ENCODE data around the gene RFWD3. TPM values are rescaled to one million over a fixed set of nuclear protein-coding genes. Genes with fewer than 3 reads are reported as not detected.

RFWD3 gene
- total RNA-seq, 1 donor from 2014 or later = 34.3 TPM

DNA sequence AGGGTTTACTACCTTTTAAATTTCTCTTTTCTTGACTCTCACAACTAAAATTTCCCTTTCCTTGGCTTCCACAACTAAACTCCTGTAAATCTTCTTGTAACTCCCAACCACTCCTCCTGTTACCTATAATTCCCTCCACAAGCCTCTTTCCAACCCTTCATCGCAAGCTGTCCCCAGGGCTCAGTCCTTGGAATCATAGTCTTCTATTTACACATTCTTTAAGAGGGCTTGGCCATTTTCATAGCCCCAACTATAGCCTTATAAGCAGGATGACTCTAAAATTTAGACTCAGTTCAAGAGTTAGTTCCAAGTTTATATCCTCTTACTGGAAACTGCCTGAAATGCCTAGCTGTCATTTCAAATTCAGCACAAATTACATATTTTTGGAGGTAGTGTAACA is 83.7 kb downstream of the RFWD3 start:
- peaks cover 32% of the 10 kb centered on the region for H3K4me1 Mint-ChIP-seq (ENCODE audit: low read depth, unreplicated experiment)
- Histone ChIP-seq H3K4me2 (ENCODE audit: low read length) (no peak overlapping the region), H2AFZ (ENCODE audit: low read depth, low read length) (no peak overlapping the region), H3K79me2 (ENCODE audit: insufficient read depth, low read length) (peaks cover 94% of the 10 kb centered on the region), H3K4me3 (ENCODE audit: insufficient read depth, low read depth, low read length) (no peak overlapping the region), H3K27me3 (ENCODE audit: insufficient read depth, low read length) (no peaks in the 10 kb centered on the region), H3K9me3 (ENCODE audit: insufficient read depth, low read depth, low read length) (no peaks in the 10 kb centered on the region), H3K27ac (ENCODE audit: low read depth, low read length) (no peak overlapping the region), H3K36me3 (ENCODE audit: insufficient read depth, low read length) (peaks cover 2% of the 10 kb centered on the region), H4K20me1 (ENCODE audit: insufficient read depth, low read length) (peaks cover 95% of the 10 kb centered on the region), H3K4me1 (ENCODE audit: insufficient read depth, low read length) (peaks cover 11% of the 10 kb centered on the region), H3K9ac (ENCODE audit: low read length) (no peak overlapping the region)
- TF ChIP-seq, protein P1, sequence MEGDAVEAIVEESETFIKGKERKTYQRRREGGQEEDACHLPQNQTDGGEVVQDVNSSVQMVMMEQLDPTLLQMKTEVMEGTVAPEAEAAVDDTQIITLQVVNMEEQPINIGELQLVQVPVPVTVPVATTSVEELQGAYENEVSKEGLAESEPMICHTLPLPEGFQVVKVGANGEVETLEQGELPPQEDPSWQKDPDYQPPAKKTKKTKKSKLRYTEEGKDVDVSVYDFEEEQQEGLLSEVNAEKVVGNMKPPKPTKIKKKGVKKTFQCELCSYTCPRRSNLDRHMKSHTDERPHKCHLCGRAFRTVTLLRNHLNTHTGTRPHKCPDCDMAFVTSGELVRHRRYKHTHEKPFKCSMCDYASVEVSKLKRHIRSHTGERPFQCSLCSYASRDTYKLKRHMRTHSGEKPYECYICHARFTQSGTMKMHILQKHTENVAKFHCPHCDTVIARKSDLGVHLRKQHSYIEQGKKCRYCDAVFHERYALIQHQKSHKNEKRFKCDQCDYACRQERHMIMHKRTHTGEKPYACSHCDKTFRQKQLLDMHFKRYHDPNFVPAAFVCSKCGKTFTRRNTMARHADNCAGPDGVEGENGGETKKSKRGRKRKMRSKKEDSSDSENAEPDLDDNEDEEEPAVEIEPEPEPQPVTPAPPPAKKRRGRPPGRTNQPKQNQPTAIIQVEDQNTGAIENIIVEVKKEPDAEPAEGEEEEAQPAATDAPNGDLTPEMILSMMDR (IDR thresholded peaks at IDR 0.05; ENCODE audit: insufficient read depth, low read depth, low read length) = no peak
- no peak for TF ChIP-seq EZH2 (IDR thresholded peaks at IDR 0.05; ENCODE audit: insufficient read depth, low read length)
- H3K27ac Mint-ChIP-seq (ENCODE audit: unreplicated experiment) = peak overlapping the region; percentile 2
- no peaks in the 10 kb centered on the region for H3K36me3 Mint-ChIP-seq (ENCODE audit: low read depth, unreplicated experiment)
- DNase-seq (ENCODE audit: low read depth) (no peak), FAIRE-seq (no peak)
- no peaks in the 10 kb centered on the region for H3K27me3 Mint-ChIP-seq (ENCODE audit: low read depth, unreplicated experiment)
- no peak overlapping the region for H3K4me3 Mint-ChIP-seq (ENCODE audit: unreplicated experiment)
- no peaks in the 10 kb centered on the region for H3K9me3 Mint-ChIP-seq (ENCODE audit: unreplicated experiment)

DNA sequence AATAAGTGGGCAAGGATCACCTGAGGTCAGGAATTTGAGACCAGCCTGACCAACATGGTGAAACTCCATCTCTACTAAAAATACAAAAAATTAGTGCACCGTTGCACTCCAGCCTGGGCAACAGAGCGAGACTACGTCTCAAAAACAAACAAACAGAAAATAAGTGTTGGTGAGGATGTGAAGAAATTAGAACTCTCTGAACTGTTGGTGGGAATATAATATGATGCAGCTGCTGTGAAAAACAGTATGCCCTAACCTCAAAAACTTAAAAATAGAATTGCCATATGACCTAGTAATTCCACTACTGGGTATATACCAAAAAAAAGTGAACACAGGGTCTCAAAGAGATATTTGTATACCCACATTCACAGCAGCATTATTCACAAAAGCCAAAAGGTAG is 85.8 kb downstream of the RFWD3 start:
- Histone ChIP-seq H3K9ac (ENCODE audit: low read length) (no peak overlapping the region), H2AFZ (ENCODE audit: low read depth, low read length) (no peak overlapping the region), H4K20me1 (ENCODE audit: insufficient read depth, low read length) (peaks cover 95% of the 10 kb centered on the region), H3K79me2 (ENCODE audit: insufficient read depth, low read length) (peaks cover 94% of the 10 kb centered on the region), H3K9me3 (ENCODE audit: insufficient read depth, low read depth, low read length) (no peaks in the 10 kb centered on the region), H3K4me1 (ENCODE audit: insufficient read depth, low read length) (peaks cover 11% of the 10 kb centered on the region), H3K27ac (ENCODE audit: low read depth, low read length) (no peak overlapping the region), H3K36me3 (ENCODE audit: insufficient read depth, low read length) (no peaks in the 10 kb centered on the region), H3K27me3 (ENCODE audit: insufficient read depth, low read length) (no peaks in the 10 kb centered on the region), H3K4me2 (ENCODE audit: low read length) (no peak overlapping the region), H3K4me3 (ENCODE audit: insufficient read depth, low read depth, low read length) (no peak overlapping the region)
- Mint-ChIP-seq H3K4me1 (ENCODE audit: low read depth, unreplicated experiment) (peaks cover 36% of the 10 kb centered on the region), H3K4me3 (ENCODE audit: unreplicated experiment) (no peak overlapping the region), H3K36me3 (ENCODE audit: low read depth, unreplicated experiment) (no peaks in the 10 kb centered on the region), H3K9me3 (ENCODE audit: unreplicated experiment) (no peaks in the 10 kb centered on the region), H3K27me3 (ENCODE audit: low read depth, unreplicated experiment) (no peaks in the 10 kb centered on the region), H3K27ac (ENCODE audit: unreplicated experiment) (no peak overlapping the region)
- TF ChIP-seq, protein P1 (IDR thresholded peaks at IDR 0.05; ENCODE audit: insufficient read depth, low read depth, low read length) = no peak
- no peak for TF ChIP-seq EZH2 (IDR thresholded peaks at IDR 0.05; ENCODE audit: insufficient read depth, low read length)
- no peak for FAIRE-seq
- no peak for DNase-seq (ENCODE audit: low read depth)

DNA sequence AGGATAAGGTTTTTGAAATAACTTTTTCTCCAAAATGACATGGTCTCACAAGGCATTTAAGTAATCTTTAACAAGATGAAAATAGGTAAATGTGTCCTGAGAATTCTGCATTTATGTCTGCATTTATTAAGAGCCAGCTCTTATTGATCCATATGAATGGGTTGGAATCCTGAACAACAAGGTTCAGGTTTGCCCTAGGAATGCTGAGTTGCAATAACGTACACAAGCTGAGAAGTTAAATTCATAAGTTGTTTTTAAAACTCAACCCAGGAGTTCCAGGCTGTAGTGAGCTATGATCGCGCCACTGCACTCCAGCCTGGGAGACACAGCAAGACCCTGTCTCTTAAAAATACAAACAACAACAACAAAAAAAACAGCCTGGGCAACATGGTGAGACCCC is 87.8 kb downstream of the RFWD3 start:
- no peaks in the 10 kb centered on the region for H3K27me3 ChIP-seq (ENCODE audit: insufficient read depth, low read length)
- no peaks in the 10 kb centered on the region for H3K9me3 Mint-ChIP-seq (ENCODE audit: unreplicated experiment)
- peaks cover 3% of the 10 kb centered on the region for H3K36me3 ChIP-seq (ENCODE audit: insufficient read depth, low read length)
- peaks cover 34% of the 10 kb centered on the region for H3K4me1 Mint-ChIP-seq (ENCODE audit: low read depth, unreplicated experiment)
- no peak overlapping the region for H2AFZ ChIP-seq (ENCODE audit: low read depth, low read length)
- peaks cover 11% of the 10 kb centered on the region for H3K4me1 ChIP-seq (ENCODE audit: insufficient read depth, low read length)
- TF ChIP-seq, protein P1 (IDR thresholded peaks at IDR 0.05; ENCODE audit: insufficient read depth, low read depth, low read length) = no peak
- no peak for TF ChIP-seq EZH2 (IDR thresholded peaks at IDR 0.05; ENCODE audit: insufficient read depth, low read length)
- no peak overlapping the region for H3K4me3 ChIP-seq (ENCODE audit: insufficient read depth, low read depth, low read length)
- H3K9me3 ChIP-seq (ENCODE audit: insufficient read depth, low read depth, low read length) = no peaks in the 10 kb centered on the region
- H3K9ac ChIP-seq (ENCODE audit: low read length) = no peak overlapping the region
- FAIRE-seq (no peak), DNase-seq (ENCODE audit: low read depth) (no peak)
- H3K4me3 Mint-ChIP-seq (ENCODE audit: unreplicated experiment) = no peak overlapping the region
- H3K27me3 Mint-ChIP-seq (ENCODE audit: low read depth, unreplicated experiment) = no peaks in the 10 kb centered on the region
- peak overlapping the region; percentile 30 for H3K4me2 ChIP-seq (ENCODE audit: low read length)
- H3K27ac Mint-ChIP-seq (ENCODE audit: unreplicated experiment) = peak overlapping the region; percentile 26
- peaks cover 95% of the 10 kb centered on the region for H4K20me1 ChIP-seq (ENCODE audit: insufficient read depth, low read length)
- H3K36me3 Mint-ChIP-seq (ENCODE audit: low read depth, unreplicated experiment) = no peaks in the 10 kb centered on the region
- H3K27ac ChIP-seq (ENCODE audit: low read depth, low read length) = no peak overlapping the region
- H3K79me2 ChIP-seq (ENCODE audit: insufficient read depth, low read length) = peaks cover 92% of the 10 kb centered on the region
